K562 (cell line): ENCODE data around the gene NMNAT1.

Experiments
- CBX2 ChIP-seq: fragments of 200-600 bp; sonication (generic); IDR thresholded peaks from one replicate; pipeline ENCODE4 v1.6.1; 2012; ENCODE audit warnings: mild to moderate bottlenecking, low read length, inconsistent platforms; ENCODE audit not compliant: insufficient read depth, poor library complexity, severe bottlenecking
- EZH2 ChIP-seq: IDR thresholded peaks from 2 replicates; pipeline ENCODE4 v1.6.1; 2012; ENCODE audit warnings: low read depth, mild to moderate bottlenecking, inconsistent platforms, low read length, borderline replicate concordance
- RBM14 ChIP-seq: fragments of 200-400 bp; formaldehyde crosslinking; IDR thresholded peaks from 2 replicates; pipeline ENCODE4 v1.6.1; 2018; ENCODE audit warnings: low read depth, mild to moderate bottlenecking, low read length, moderate library complexity, borderline replicate concordance; ENCODE audit not compliant: insufficient read depth
- SIRT6 ChIP-seq: IDR thresholded peaks from one replicate; pipeline ENCODE4 v1.6.1; 2012; ENCODE audit warnings: low read depth, mild to moderate bottlenecking, control low read depth, inconsistent platforms, low read length, moderate library complexity
- SRSF3 ChIP-seq: fragments of 200-400 bp; formaldehyde crosslinking; IDR thresholded peaks from 2 replicates; pipeline ENCODE4 v1.6.1; 2016; ENCODE audit warnings: mild to moderate bottlenecking, low read length, moderate library complexity; ENCODE audit not compliant: insufficient read depth
- TBP ChIP-seq: optimal IDR thresholded peaks from 2 replicates; pipeline ENCODE3; 2011; ENCODE audit warnings: low read depth, low read length, improper control_type of control experiment
- ZNF785 ChIP-seq: fragments of 250-450 bp; sonication (Bioruptor Pico); IDR thresholded peaks from 2 replicates; pipeline ENCODE4 v1.4.0; 2020; ENCODE audit warnings: mild to moderate bottlenecking
- TF ChIP-seq, protein P1 (sequence below): sonication (generic); formaldehyde crosslinking; IDR thresholded peaks from 2 replicates; pipeline ENCODE4 v1.5.0; 2020; ENCODE audit warnings: missing genetic modification reagents

DNA sequence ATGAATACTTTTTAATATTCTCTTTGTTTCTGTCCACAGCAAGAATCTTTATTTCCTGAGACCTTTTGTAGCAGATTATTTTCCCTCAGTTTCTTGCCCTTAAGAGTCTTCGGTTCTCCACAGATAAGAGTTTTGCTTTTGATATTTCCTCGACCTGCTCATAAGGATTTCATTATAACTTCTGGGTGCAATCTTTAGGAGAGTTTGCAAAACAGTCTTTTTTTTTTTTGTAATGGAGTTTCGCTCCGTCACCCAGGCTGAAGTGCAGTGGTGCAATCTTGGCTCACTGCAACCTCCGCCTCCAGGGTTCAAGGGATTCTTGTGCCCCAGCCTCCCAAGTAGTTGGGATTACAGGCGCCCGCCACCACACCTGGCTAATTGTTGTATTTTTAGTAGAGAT is 79.4 kb downstream of the NMNAT1 start:
- TF ChIP-seq, protein P1, sequence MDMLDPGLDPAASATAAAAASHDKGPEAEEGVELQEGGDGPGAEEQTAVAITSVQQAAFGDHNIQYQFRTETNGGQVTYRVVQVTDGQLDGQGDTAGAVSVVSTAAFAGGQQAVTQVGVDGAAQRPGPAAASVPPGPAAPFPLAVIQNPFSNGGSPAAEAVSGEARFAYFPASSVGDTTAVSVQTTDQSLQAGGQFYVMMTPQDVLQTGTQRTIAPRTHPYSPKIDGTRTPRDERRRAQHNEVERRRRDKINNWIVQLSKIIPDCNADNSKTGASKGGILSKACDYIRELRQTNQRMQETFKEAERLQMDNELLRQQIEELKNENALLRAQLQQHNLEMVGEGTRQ (CRISPR knock-in tag) = no peak
- TF ChIP-seq TBP (no peak), ZNF785 (CRISPR knock-in tag) (no peak), SIRT6 (no peak), CBX2 (no peak), RBM14 (no peak), SRSF3 (no peak), EZH2 (no peak)
